ENCODE measurements around the gene KIRREL1.

DNA sequence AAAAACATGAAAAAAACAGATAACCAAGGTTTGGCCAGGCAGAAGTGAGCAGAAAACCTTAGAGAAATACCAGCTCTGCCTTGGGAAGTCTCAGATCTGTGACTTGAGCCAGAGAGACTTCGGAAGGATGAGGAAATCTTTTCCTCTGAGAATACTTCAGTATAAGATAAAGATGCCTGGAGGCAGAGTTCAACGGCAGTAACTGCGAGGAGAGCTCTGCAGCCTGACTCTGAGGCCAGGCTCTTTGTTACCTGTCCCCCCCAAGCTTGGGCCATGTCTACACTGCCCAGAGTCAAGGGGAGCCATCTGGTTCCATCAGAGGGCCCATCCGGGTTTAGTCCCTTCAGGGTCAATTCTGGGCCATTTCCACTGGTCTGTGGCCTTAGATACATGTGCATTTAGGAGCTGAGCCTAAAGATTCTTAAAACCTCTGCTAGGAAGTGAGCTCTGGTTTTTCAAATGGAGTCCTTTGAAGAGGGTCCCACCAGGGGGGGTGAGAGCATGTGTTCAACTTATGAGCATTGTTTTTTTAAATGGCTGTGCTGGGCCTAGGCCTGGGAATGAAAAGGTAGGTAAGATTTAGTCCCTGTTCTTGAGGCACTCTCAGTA is 8.7 kb downstream of the KIRREL1 start:
- TF ChIP-seq, protein P1, sequence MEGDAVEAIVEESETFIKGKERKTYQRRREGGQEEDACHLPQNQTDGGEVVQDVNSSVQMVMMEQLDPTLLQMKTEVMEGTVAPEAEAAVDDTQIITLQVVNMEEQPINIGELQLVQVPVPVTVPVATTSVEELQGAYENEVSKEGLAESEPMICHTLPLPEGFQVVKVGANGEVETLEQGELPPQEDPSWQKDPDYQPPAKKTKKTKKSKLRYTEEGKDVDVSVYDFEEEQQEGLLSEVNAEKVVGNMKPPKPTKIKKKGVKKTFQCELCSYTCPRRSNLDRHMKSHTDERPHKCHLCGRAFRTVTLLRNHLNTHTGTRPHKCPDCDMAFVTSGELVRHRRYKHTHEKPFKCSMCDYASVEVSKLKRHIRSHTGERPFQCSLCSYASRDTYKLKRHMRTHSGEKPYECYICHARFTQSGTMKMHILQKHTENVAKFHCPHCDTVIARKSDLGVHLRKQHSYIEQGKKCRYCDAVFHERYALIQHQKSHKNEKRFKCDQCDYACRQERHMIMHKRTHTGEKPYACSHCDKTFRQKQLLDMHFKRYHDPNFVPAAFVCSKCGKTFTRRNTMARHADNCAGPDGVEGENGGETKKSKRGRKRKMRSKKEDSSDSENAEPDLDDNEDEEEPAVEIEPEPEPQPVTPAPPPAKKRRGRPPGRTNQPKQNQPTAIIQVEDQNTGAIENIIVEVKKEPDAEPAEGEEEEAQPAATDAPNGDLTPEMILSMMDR (optimal IDR thresholded peaks at IDR 0.05 in 1 of 3, IDR thresholded peaks at IDR 0.05 in 1 of 3, conservative IDR thresholded peaks at IDR 0.05 in 1 of 3; ENCODE audit: extremely low read depth in 1 of 3, insufficient read depth in 2 of 3, low read length in 3 of 3) = no peak
- TF ChIP-seq EZH2 (IDR thresholded peaks at IDR 0.05; ENCODE audit: low read length) = no peak

Measured in keratinocyte (primary cell).